PC-3 (cell line): ENCODE measurements around the gene SLC2A9. TPM values are rescaled to one million over a fixed set of nuclear protein-coding genes. Genes with fewer than 3 reads are reported as not detected.
"Not testable (repeated sequence)": the region's sequence is repeated elsewhere in the genome, so short reads cannot be mapped to it uniquely, and the experiment has no call there.

ENCODE experiments used
- ATAC-seq: fragments of 200-7000 bp; cut with Tn5 transposase; 2 replicates; pipeline ENCODE4 v1.9.1; 2020; ENCODE audit warnings: mild to moderate bottlenecking, moderate library complexity
- BruUV-seq: library from RNA; stranded (reverse); fragments of 400-500 nt; replicated peaks from 2 replicates; lab custom pipeline; 2021; lab: Mats Ljungman, UMichigan
- CTCF ChIA-PET: fragments of 300-600 bp; sonication (Branson Sonifier 250); formaldehyde crosslinking; loops from one replicate; lab custom pipeline; 2022; ENCODE audit warnings: antibody characterized with exemption; lab: Charles Lee
- POLR2A ChIA-PET: fragments of 300-600 bp; sonication (Branson Sonifier 250); formaldehyde crosslinking; loops from one replicate; lab custom pipeline; 2022; ENCODE audit warnings: antibody characterized with exemption; ENCODE audit not compliant: unreplicated experiment; lab: Charles Lee
- DNase-seq: peaks from one replicate; pipeline ENCODE4 v3.0.0-alpha.2; 2015
- H2AFZ ChIP-seq: fragments of 300-600 bp; sonication (generic); 2 replicates; pipeline ENCODE4 v1.6.0; 2016; ENCODE audit warnings: antibody characterized with exemption, low read length
- H3F3A ChIP-seq: fragments of 300-600 bp; sonication (generic); one replicate; pipeline ENCODE4 v1.6.0; 2017; ENCODE audit warnings: antibody characterized with exemption, low read length, control low read depth, mild to moderate bottlenecking; ENCODE audit not compliant: unreplicated experiment
- H3K27ac ChIP-seq: fragments of 300-600 bp; sonication (generic); 2 replicates; pipeline ENCODE4 v1.5.1; 2016; ENCODE audit warnings: mild to moderate bottlenecking, low read length
- H3K27me3 ChIP-seq: fragments of 300-600 bp; sonication (generic); 2 replicates; pipeline ENCODE4 v1.6.1; 2016; ENCODE audit warnings: low read length, mixed read lengths
- H3K36me3 ChIP-seq: fragments of 300-600 bp; sonication (generic); 2 replicates; pipeline ENCODE4 v1.6.1; 2016; ENCODE audit warnings: low read depth, mixed run types, low read length, mixed read lengths
- H3K4me1 ChIP-seq: fragments of 300-600 bp; sonication (generic); 2 replicates; pipeline ENCODE4 v1.5.1; 2016; ENCODE audit warnings: low read length; ENCODE audit not compliant: insufficient read depth
- H3K4me2 ChIP-seq: fragments of 300-600 bp; sonication (generic); 2 replicates; pipeline ENCODE4 v1.6.0; 2016; ENCODE audit warnings: low read length
- H3K4me3 ChIP-seq: fragments of 300-600 bp; sonication (generic); 2 replicates; pipeline ENCODE4 v1.5.1; 2016; ENCODE audit warnings: mild to moderate bottlenecking, low read length, mixed read lengths
- H3K79me2 ChIP-seq: fragments of 300-600 bp; sonication (generic); 2 replicates; pipeline ENCODE4 v1.6.1; 2017; ENCODE audit warnings: low read length, mixed read lengths
- H3K9ac ChIP-seq: fragments of 300-600 bp; sonication (generic); 2 replicates; pipeline ENCODE4 v1.6.0; 2016; ENCODE audit warnings: mild to moderate bottlenecking, low read length
- H3K9me2 ChIP-seq: fragments of 300-600 bp; sonication (generic); replicated peaks from 2 replicates; pipeline ENCODE4 v1.6.1; 2016; ENCODE audit warnings: mixed run types, low read length, mixed read lengths
- H3K9me3 ChIP-seq: fragments of 300-600 bp; sonication (generic); 2 replicates; pipeline ENCODE4 v1.6.1; 2016; ENCODE audit warnings: low read length, mixed read lengths
- H4K20me1 ChIP-seq: fragments of 300-600 bp; sonication (generic); 2 replicates; pipeline ENCODE4 v1.6.1; 2016; ENCODE audit warnings: low read length, mixed read lengths
- EZH2 ChIP-seq: fragments of 300-600 bp; sonication (generic); IDR thresholded peaks from one replicate; pipeline ENCODE4 v1.6.1; 2017; ENCODE audit warnings: antibody characterized with exemption, mild to moderate bottlenecking, low read length; ENCODE audit not compliant: unreplicated experiment
- EZH2phosphoT487 ChIP-seq: fragments of 300-600 bp; sonication (generic); IDR thresholded peaks from 2 replicates; pipeline ENCODE4 v1.6.1; 2018; ENCODE audit warnings: mild to moderate bottlenecking, antibody characterized with exemption, low read length, borderline replicate concordance
- intact Hi-C: fragments of 100-400 bp; cut with micrococcal nuclease; formaldehyde crosslinking; loops from 2 replicates; pipeline ENCODE4 v1.9.0; 2023
- total RNA-seq: library from RNA; depleted of rRNA; stranded (reverse); fragments of >200 nt; gene quantifications from 2 replicates; pipeline ENCODE4 v1.2.3, GENCODE V29; 2014
- TF ChIP-seq, protein P1 (sequence below): fragments of 300-600 bp; sonication (generic); conservative IDR thresholded peaks from 2 replicates; pipeline ENCODE4 v1.5.1; 2017; ENCODE audit warnings: antibody characterized with exemption, low read depth, mild to moderate bottlenecking, low read length

SLC2A9 gene
- total RNA-seq, 1 experiment from 2014 or later = 0.11 TPM

DNA sequence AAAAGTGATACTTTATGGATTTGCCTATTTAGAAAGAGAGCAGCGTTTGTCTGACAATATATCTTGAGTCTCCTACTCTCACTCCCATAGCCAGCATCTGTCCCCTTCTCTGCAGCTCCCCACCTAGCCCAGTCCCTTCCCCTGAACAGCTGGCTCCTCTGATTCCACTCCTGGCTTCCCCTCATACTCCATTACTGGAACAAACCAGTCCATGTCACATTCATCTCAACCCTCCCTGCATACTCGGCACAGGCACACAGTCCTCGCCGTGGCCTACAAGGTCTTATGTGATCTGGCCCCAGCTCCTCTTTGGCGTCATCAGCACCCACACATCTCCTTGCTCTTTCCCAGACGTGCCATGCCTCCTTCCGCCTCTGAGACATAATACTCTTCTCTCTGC is 36.7 kb downstream of the SLC2A9 start:
- TF ChIP-seq EZH2phosphoT487 = no peak
- no peak for TF ChIP-seq EZH2
- TF ChIP-seq, protein P1, sequence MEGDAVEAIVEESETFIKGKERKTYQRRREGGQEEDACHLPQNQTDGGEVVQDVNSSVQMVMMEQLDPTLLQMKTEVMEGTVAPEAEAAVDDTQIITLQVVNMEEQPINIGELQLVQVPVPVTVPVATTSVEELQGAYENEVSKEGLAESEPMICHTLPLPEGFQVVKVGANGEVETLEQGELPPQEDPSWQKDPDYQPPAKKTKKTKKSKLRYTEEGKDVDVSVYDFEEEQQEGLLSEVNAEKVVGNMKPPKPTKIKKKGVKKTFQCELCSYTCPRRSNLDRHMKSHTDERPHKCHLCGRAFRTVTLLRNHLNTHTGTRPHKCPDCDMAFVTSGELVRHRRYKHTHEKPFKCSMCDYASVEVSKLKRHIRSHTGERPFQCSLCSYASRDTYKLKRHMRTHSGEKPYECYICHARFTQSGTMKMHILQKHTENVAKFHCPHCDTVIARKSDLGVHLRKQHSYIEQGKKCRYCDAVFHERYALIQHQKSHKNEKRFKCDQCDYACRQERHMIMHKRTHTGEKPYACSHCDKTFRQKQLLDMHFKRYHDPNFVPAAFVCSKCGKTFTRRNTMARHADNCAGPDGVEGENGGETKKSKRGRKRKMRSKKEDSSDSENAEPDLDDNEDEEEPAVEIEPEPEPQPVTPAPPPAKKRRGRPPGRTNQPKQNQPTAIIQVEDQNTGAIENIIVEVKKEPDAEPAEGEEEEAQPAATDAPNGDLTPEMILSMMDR = no peak
- Histone ChIP-seq H3K4me3 (no peak overlapping the region), H2AFZ (no peak overlapping the region), H3K27ac (no peak overlapping the region), H3K79me2 (no peaks in the 10 kb centered on the region), H4K20me1 (no peaks in the 10 kb centered on the region), H3K9ac (no peak overlapping the region), H3K9me2 (no peaks in the 10 kb centered on the region), H3K36me3 (no peaks in the 10 kb centered on the region), H3F3A (no peaks in the 10 kb centered on the region), H3K9me3 (no peaks in the 10 kb centered on the region), H3K4me2 (no peak overlapping the region), H3K27me3 (no peaks in the 10 kb centered on the region), H3K4me1 (no peaks in the 10 kb centered on the region)
- DNase-seq (no peak), ATAC-seq (no peak)
- CTCF ChIA-PET = no interaction called here
- intact Hi-C loops = no loop called here
- POLR2A ChIA-PET = no interaction called here
- BruUV-seq = no TSS peak

DNA sequence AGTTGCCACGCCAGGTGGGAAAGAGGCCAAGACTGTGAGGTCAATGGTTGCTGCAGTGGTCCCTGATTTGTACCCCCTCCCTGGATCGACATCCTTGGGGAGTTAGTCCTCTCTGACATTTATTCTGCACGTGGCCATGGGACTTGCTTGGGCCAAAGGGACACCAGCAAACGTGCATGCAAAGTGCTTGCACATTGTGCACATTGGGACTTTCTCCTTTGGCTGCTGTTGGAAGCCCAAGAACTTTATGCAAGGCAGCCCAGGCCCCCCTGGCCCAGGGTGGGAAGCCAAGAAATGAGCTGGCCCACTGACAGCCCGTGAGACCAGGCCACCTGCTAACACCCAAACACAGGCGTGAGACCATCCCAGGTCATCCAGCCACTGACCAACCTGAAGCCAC is 38.1 kb downstream of the SLC2A9 start:
- no TSS peak for BruUV-seq
- H3K9me2 ChIP-seq = no peaks in the 10 kb centered on the region
- H2AFZ ChIP-seq = no peak overlapping the region
- H3K4me2 ChIP-seq = no peak overlapping the region
- ChIA-PET CTCF (no interaction called here), POLR2A (no interaction called here)
- TF ChIP-seq, protein P1 = no peak
- TF ChIP-seq EZH2 (no peak), EZH2phosphoT487 (no peak)
- no peaks in the 10 kb centered on the region for H3K79me2 ChIP-seq
- H3K9ac ChIP-seq = no peak overlapping the region
- intact Hi-C loops = no loop called here
- H3K36me3 ChIP-seq = no peaks in the 10 kb centered on the region
- no peaks in the 10 kb centered on the region for H3K4me1 ChIP-seq
- H3K9me3 ChIP-seq = no peaks in the 10 kb centered on the region
- H4K20me1 ChIP-seq = no peaks in the 10 kb centered on the region
- no peak overlapping the region for H3K27ac ChIP-seq
- no peaks in the 10 kb centered on the region for H3K27me3 ChIP-seq
- ATAC-seq (no peak), DNase-seq (no peak)
- no peaks in the 10 kb centered on the region for H3F3A ChIP-seq
- H3K4me3 ChIP-seq = no peak overlapping the region

DNA sequence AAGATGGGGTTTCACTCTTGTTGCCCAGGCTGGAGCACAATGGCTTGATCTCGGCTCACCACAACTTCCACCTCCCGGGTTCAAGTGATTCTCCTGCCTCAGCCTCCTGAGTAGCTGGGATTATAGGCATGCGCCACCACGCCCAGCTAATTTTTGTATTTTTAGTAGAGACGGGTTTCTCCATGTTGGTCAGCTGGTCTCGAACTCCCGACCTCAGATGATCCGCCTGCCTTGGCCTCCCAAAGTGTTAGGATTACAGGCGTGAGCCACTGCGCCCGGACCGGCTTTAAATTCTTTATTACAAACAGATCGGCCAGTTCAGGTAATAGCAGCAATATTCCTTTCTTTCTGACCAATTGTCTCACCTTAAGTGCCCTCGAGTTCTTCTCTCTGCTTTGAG is 39.4 kb downstream of the SLC2A9 start:
- H3K36me3 ChIP-seq, ATAC-seq, DNase-seq, H3K4me2 ChIP-seq, H4K20me1 ChIP-seq, CTCF ChIA-PET, H3K9me2 ChIP-seq, intact Hi-C loops, H3K27ac ChIP-seq, H3F3A ChIP-seq, H2AFZ ChIP-seq, H3K9ac ChIP-seq, BruUV-seq, H3K4me1 ChIP-seq, H3K4me3 ChIP-seq, H3K27me3 ChIP-seq, H3K9me3 ChIP-seq, H3K79me2 ChIP-seq, POLR2A ChIA-PET: not testable (repeated sequence)
